ENCODE data around the gene SCIN. TPM values are rescaled to one million over a fixed set of nuclear protein-coding genes. Genes with fewer than 3 reads are reported as not detected.
"Not testable (repeated sequence)": the region's sequence is repeated elsewhere in the genome, so short reads cannot be mapped to it uniquely, and the experiment has no call there.

The SCIN gene
- total and polyA plus RNA-seq, 3 experiments from 2014 or later = 0.29 to 0.35 TPM; not detected in 1

DNA sequence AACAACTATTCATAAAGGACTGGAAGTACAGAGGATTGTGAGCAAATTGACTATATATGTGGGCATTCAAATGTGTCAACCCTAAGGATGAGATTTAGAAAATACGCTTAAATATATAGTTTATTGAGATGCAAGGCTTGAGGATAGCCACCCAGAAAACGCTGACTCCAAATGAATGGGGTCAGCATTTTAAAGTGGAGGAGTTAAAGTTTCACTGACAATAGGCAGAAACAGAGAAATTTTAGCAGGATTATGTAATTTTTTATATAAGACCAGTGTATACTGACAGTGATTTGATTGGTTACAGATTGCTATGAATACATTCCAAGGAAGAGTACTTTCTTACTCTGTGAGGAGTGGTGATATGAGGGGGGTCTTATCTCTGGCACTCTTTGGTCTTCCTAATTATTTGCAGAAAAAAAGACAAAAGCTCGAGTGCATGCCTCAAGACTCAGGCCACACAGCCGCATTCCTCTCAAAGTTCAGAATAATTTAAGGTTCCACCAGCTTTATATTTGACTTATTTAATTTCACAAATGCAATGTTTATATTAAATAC is 78.3 kb downstream of the SCIN start:
- Histone ChIP-seq H3K36me3 (ENCODE audit: insufficient read depth, low read length) (no peaks in the 10 kb centered on the region), H3K27ac (ENCODE audit: low read depth, low read length) (no peak overlapping the region), H3K4me1 (ENCODE audit: insufficient read depth, low read length) (no peaks in the 10 kb centered on the region), H3K27me3 (ENCODE audit: insufficient read depth, low read length, poor library complexity, severe bottlenecking) (no peaks in the 10 kb centered on the region), H3K4me3 (ENCODE audit: low read length) (no peak overlapping the region), H3K9me3 (ENCODE audit: low read length) (no peaks in the 10 kb centered on the region)
- Mint-ChIP-seq H3K27me3 (no peaks in the 10 kb centered on the region), H3K27ac (no peak overlapping the region), H3K4me3 (no peak overlapping the region), H3K36me3 (no peaks in the 10 kb centered on the region), H3K4me1 (no peaks in the 10 kb centered on the region), H3K9me3 (no peaks in the 10 kb centered on the region)
- ChIA-PET POLR2A (no interaction called here), CTCF (no interaction called here)
- DNase-seq = no peak

DNA sequence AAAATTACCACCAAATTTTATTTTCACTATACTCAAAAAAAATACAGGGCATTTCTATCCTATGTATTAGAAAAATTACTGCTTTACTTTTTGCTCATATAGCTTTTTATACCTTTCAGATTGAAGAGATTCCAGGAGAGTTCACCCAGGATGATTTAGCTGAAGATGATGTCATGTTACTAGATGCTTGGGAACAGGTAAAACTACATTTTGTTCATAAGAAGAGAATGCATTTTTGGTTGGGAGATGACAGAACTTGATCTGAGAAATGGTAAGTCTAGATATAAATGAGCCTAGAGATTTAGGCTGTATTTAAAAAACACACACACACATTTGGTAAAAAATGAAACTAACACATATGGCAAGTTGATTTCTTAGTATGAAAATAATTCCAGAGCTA is 78.8 kb downstream of the SCIN start:
- no peaks in the 10 kb centered on the region for H3K36me3 ChIP-seq (ENCODE audit: insufficient read depth, low read length)
- no peaks in the 10 kb centered on the region for H3K4me1 ChIP-seq (ENCODE audit: insufficient read depth, low read length)
- H3K4me3 Mint-ChIP-seq = no peak overlapping the region
- no peak overlapping the region for H3K27ac ChIP-seq (ENCODE audit: low read depth, low read length)
- CTCF ChIA-PET = no interaction called here
- no peak overlapping the region for H3K27ac Mint-ChIP-seq
- H3K9me3 ChIP-seq (ENCODE audit: low read length) = no peaks in the 10 kb centered on the region
- DNase-seq = no peak
- no peaks in the 10 kb centered on the region for H3K9me3 Mint-ChIP-seq
- POLR2A ChIA-PET = no interaction called here
- H3K4me3 ChIP-seq (ENCODE audit: low read length) = no peak overlapping the region
- H3K4me1 Mint-ChIP-seq = no peaks in the 10 kb centered on the region
- no peaks in the 10 kb centered on the region for H3K36me3 Mint-ChIP-seq
- no peaks in the 10 kb centered on the region for H3K27me3 ChIP-seq (ENCODE audit: insufficient read depth, low read length, poor library complexity, severe bottlenecking)
- H3K27me3 Mint-ChIP-seq = no peaks in the 10 kb centered on the region

DNA sequence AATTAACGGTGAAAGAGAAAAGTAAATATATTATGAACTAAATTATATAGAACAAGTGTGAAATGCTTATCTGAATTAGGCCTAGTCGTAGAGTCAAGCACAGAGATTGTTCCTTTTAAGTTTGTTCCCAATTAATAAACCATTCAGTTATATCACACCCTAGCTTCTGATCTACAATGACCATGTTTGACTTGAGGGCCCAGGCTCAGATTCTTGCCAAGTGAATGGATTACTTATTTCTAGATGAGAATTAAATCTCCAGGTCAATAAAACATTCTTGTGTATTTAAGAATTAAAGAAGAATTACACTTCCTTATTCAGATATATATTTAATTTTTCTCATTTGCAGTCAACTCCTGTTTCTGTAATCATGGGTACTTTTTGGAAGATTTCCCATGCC is 79.6 kb downstream of the SCIN start:
- Mint-ChIP-seq H3K36me3 (no peaks in the 10 kb centered on the region), H3K9me3 (no peaks in the 10 kb centered on the region), H3K4me1 (no peaks in the 10 kb centered on the region), H3K4me3 (no peak overlapping the region), H3K27me3 (no peaks in the 10 kb centered on the region), H3K27ac (no peak overlapping the region)
- ChIA-PET CTCF (no interaction called here), POLR2A (no interaction called here)
- no peaks in the 10 kb centered on the region for H3K4me1 ChIP-seq (ENCODE audit: insufficient read depth, low read length)
- H3K9me3 ChIP-seq (ENCODE audit: low read length) = no peaks in the 10 kb centered on the region
- no peak overlapping the region for H3K27ac ChIP-seq (ENCODE audit: low read depth, low read length)
- H3K36me3 ChIP-seq (ENCODE audit: insufficient read depth, low read length) = no peaks in the 10 kb centered on the region
- no peak for DNase-seq
- no peaks in the 10 kb centered on the region for H3K27me3 ChIP-seq (ENCODE audit: insufficient read depth, low read length, poor library complexity, severe bottlenecking)
- H3K4me3 ChIP-seq (ENCODE audit: low read length) = no peak overlapping the region

DNA sequence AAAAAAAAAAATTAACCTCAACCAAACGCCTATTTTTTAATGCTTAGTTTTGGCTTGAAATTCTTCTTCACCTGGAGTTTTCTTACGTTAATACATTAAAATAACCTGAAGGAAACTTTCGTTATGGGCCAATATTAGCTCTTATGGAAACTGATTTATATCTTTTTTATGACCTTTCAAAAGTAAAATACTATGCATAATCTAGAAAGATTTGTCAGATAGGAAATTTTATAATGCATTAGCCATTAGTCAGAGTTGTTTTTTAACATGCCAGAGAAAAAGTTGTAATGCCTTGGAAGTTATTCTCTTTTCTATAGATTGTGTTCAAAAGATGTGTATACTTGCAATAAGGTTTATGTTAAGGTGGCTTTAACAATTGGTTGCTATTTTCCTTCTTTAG is 82.6 kb downstream of the SCIN start:
- Mint-ChIP-seq H3K27ac (no peak overlapping the region), H3K27me3 (no peaks in the 10 kb centered on the region), H3K4me3 (no peak overlapping the region), H3K36me3 (no peaks in the 10 kb centered on the region), H3K9me3 (no peaks in the 10 kb centered on the region), H3K4me1 (no peaks in the 10 kb centered on the region)
- Histone ChIP-seq H3K9me3 (ENCODE audit: low read length) (no peaks in the 10 kb centered on the region), H3K4me1 (ENCODE audit: insufficient read depth, low read length) (no peaks in the 10 kb centered on the region), H3K27ac (ENCODE audit: low read depth, low read length) (no peak overlapping the region), H3K27me3 (ENCODE audit: insufficient read depth, low read length, poor library complexity, severe bottlenecking) (no peaks in the 10 kb centered on the region), H3K36me3 (ENCODE audit: insufficient read depth, low read length) (no peaks in the 10 kb centered on the region), H3K4me3 (ENCODE audit: low read length) (no peak overlapping the region)
- ChIA-PET POLR2A (no interaction called here), CTCF (no interaction called here)
- DNase-seq = no peak

DNA sequence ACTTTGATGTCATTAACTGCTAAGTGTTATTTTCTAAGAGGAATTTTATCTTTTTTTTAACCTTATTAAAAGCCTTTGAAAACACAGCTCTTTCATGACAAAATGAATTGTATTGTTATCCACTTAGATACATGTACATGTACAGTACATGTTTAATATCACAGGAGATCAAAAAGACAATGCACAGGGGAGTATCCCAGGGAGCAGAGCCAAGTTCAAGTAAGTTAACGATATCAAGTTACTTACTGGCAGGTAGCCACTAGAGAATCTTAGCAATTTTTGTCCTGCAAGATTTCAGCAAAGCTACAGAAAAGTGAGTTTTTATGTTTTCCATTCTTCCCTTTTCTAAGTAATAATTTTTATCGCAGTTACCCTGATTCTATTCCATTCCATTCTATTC is 83.0 kb downstream of the SCIN start:
- no peak overlapping the region for H3K4me3 Mint-ChIP-seq
- H3K27me3 Mint-ChIP-seq = no peaks in the 10 kb centered on the region

DNA sequence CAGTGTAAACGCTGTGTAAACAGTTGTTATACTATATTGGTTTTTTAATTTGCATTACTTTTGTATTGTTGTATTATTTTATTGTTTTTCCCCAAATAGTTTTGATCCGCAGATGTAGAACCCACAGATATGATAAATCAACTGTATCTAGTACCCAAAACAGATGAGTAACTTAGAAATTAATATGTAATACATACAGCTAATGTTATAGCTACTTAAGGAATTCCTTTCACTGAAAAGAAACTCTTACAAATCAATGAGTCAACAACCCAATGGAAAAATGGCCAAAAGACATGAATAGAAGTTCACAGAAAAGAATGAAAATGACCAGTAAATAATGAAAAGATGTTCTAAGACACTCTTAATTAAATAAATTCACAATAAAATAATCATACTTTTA is 84.6 kb downstream of the SCIN start:
- Mint-ChIP-seq H3K4me1 (no peaks in the 10 kb centered on the region), H3K36me3 (peaks cover 0 to 3% (median 0%) of the 10 kb centered on the region in 3 donors), H3K27ac (no peak overlapping the region), H3K4me3 (no peak overlapping the region), H3K9me3 (no peaks in the 10 kb centered on the region), H3K27me3 (peaks cover 0 to 6% of the 10 kb centered on the region in 2 donors)
- H3K27me3 ChIP-seq (ENCODE audit: insufficient read depth, low read length, poor library complexity, severe bottlenecking) = no peaks in the 10 kb centered on the region
- CTCF ChIA-PET = no interaction called here
- no peak for DNase-seq
- POLR2A ChIA-PET = no interaction called here
- no peaks in the 10 kb centered on the region for H3K4me1 ChIP-seq (ENCODE audit: insufficient read depth, low read length)
- H3K9me3 ChIP-seq (ENCODE audit: low read length) = no peaks in the 10 kb centered on the region
- H3K4me3 ChIP-seq (ENCODE audit: low read length) = no peak overlapping the region
- no peak overlapping the region for H3K27ac ChIP-seq (ENCODE audit: low read depth, low read length)
- H3K36me3 ChIP-seq (ENCODE audit: insufficient read depth, low read length) = no peaks in the 10 kb centered on the region

More for the DNA sequence above, 83.0 kb downstream of the SCIN start:
- Histone ChIP-seq H3K36me3 (ENCODE audit: insufficient read depth, low read length) (no peaks in the 10 kb centered on the region), H3K27ac (ENCODE audit: low read depth, low read length) (no peak overlapping the region), H3K9me3 (ENCODE audit: low read length) (no peaks in the 10 kb centered on the region), H3K27me3 (ENCODE audit: insufficient read depth, low read length, poor library complexity, severe bottlenecking) (no peaks in the 10 kb centered on the region), H3K4me3 (ENCODE audit: low read length) (no peak overlapping the region), H3K4me1 (ENCODE audit: insufficient read depth, low read length) (no peaks in the 10 kb centered on the region)
- no peaks in the 10 kb centered on the region for H3K36me3 Mint-ChIP-seq
- ChIA-PET CTCF (no interaction called here), POLR2A (no interaction called here)
- H3K9me3 Mint-ChIP-seq = no peaks in the 10 kb centered on the region
- no peak for DNase-seq
- H3K27ac Mint-ChIP-seq = no peak overlapping the region
- H3K4me1 Mint-ChIP-seq = no peaks in the 10 kb centered on the region

DNA sequence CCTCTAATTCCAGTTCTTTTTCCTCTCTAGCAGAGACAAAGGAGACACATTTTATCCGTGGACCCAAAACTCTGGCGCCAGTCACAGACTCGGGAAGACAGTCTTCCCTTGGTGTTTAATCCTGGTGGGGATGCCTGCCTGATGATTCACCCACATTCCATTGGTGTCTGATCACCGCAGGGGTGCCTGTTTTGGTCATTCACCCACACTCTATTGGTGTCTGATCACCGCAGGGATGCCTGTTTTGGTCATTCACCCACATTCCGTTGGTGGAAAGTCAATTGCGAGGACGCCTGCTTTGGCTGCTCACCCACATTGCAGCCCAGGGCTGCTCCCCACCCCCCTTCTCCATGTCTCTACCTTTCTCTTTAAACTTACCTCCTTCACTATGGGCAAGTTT is 89.9 kb downstream of the SCIN start:
- H3K27ac Mint-ChIP-seq; CTCF ChIA-PET; H3K27ac ChIP-seq (ENCODE audit: low read depth, low read length); H3K4me1 Mint-ChIP-seq; H3K4me3 Mint-ChIP-seq; H3K4me1 ChIP-seq (ENCODE audit: insufficient read depth, low read length); DNase-seq; H3K27me3 ChIP-seq (ENCODE audit: insufficient read depth, low read length, poor library complexity, severe bottlenecking); H3K36me3 Mint-ChIP-seq; H3K36me3 ChIP-seq (ENCODE audit: insufficient read depth, low read length); POLR2A ChIA-PET; H3K9me3 Mint-ChIP-seq; H3K4me3 ChIP-seq (ENCODE audit: low read length); H3K27me3 Mint-ChIP-seq; H3K9me3 ChIP-seq (ENCODE audit: low read length): not testable (repeated sequence)

DNA sequence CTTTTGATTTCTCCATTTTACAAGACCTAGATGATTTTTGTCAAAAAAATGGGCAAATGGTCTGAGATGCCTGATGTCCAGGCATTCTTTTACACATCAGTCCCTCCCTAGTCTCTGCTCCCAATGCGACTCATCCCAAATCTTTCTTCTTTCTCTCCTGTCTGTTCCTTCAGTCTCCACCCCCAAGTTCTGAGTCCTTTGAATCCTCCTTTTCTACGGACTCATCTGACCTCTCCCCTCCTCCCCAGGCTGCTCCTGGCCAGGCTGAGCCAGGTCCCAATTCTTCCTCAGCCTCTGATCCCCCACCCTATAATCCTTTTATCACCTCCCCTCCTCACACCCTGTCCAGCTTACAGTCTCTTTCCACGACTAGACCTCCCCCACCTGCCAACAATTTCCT is 90.5 kb downstream of the SCIN start:
- H3K4me1 Mint-ChIP-seq; H3K9me3 Mint-ChIP-seq; H3K9me3 ChIP-seq (ENCODE audit: low read length); H3K4me1 ChIP-seq (ENCODE audit: insufficient read depth, low read length); H3K4me3 Mint-ChIP-seq; DNase-seq; CTCF ChIA-PET; H3K36me3 Mint-ChIP-seq; H3K36me3 ChIP-seq (ENCODE audit: insufficient read depth, low read length); H3K27ac Mint-ChIP-seq; H3K27me3 Mint-ChIP-seq; H3K27me3 ChIP-seq (ENCODE audit: insufficient read depth, low read length, poor library complexity, severe bottlenecking); H3K27ac ChIP-seq (ENCODE audit: low read depth, low read length); H3K4me3 ChIP-seq (ENCODE audit: low read length): not testable (repeated sequence)
- POLR2A ChIA-PET = interaction anchor here (0.7 kb wide), 1 partner anchor 16 kb away, joined by 3 read pairs; no protein-coding TSS in a partner anchor

DNA sequence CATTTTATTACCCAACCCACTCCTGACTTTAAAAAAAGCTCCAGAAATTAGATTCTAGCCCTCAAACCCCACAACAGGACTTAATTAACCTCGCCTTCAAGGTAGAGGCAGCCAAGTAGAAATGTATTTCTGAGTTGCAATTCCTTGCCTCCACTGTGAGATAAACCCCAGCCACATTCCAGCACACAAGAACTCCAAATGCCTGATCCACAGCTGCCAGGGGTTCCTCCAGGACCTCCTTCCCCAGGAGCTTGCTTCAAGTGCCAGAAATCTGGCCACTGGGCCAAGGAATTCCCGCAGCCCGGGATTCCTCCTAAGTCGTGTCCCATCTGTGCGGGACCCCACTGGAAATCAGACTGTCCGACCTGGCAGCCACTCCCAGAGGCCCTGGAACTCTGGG is 91.1 kb downstream of the SCIN start:
- Histone ChIP-seq H3K9me3 (ENCODE audit: low read length) (no peaks in the 10 kb centered on the region), H3K4me3 (ENCODE audit: low read length) (no peak overlapping the region), H3K36me3 (ENCODE audit: insufficient read depth, low read length) (no peaks in the 10 kb centered on the region), H3K27me3 (ENCODE audit: insufficient read depth, low read length, poor library complexity, severe bottlenecking) (no peaks in the 10 kb centered on the region), H3K27ac (ENCODE audit: low read depth, low read length) (no peak overlapping the region), H3K4me1 (ENCODE audit: insufficient read depth, low read length) (no peaks in the 10 kb centered on the region)
- POLR2A ChIA-PET = interaction anchor here (0.7 kb wide), 1 partner anchor 17 kb away, joined by 3 read pairs; no protein-coding TSS in a partner anchor
- CTCF ChIA-PET = no interaction called here
- Mint-ChIP-seq H3K36me3 (peaks cover 0 to 3% (median 0%) of the 10 kb centered on the region in 3 donors), H3K4me3 (no peak overlapping the region), H3K4me1 (no peaks in the 10 kb centered on the region), H3K9me3 (no peaks in the 10 kb centered on the region), H3K27ac (no peak overlapping the region), H3K27me3 (peaks cover 0 to 9% of the 10 kb centered on the region in 2 donors)
- no peak for DNase-seq
